VCaP (cell line): ENCODE data around the gene PPARG.

Source experiments
- H3K27ac ChIP-seq: fragments of 450-650 bp; 2 replicates; pipeline ENCODE4 v1.5.1; 2017
- CTCF ChIP-seq: fragments of 450-650 bp; conservative IDR thresholded peaks from 2 replicates; pipeline ENCODE4 v1.5.1; 2017; ENCODE audit warnings: mild to moderate bottlenecking, moderate library complexity

The PPARG gene

GRCh38 chr3:12396471-12396870 is 107.6 kb downstream of the PPARG start:
- no peak overlapping the region for H3K27ac ChIP-seq
- TF ChIP-seq CTCF, result no peak

GRCh38 chr3:12399226-12399625 is 110.4 kb downstream of the PPARG start:
- H3K27ac ChIP-seq, result no peak overlapping the region
- no peak for TF ChIP-seq CTCF

- H3K27ac ChIP-seq, result no peak overlapping the region
- no peak for TF ChIP-seq CTCF
Observed at GRCh38 chr3:12400616-12401194, 111.8 kb downstream of the PPARG start.

GRCh38 chr3:12401208-12401607 is 112.3 kb downstream of the PPARG start:
- H3K27ac ChIP-seq, result no peak overlapping the region
- TF ChIP-seq CTCF, result no peak

- H3K27ac ChIP-seq, result no peak overlapping the region
- no peak for TF ChIP-seq CTCF
Observed at GRCh38 chr3:12405432-12406272, 116.8 kb downstream of the PPARG start.

- peak overlapping the region; percentile 59; the same call in 1 of the 2 replicates for H3K27ac ChIP-seq
- TF ChIP-seq CTCF, result no peak
Observed at GRCh38 chr3:12408984-12409683, 120.3 kb downstream of the PPARG start.
